ENCODE results near the gene PTGFR. TPM values are rescaled to one million over a fixed set of nuclear protein-coding genes. Genes with fewer than 3 reads are reported as not detected.

Gene PTGFR
- polyA plus RNA-seq, 1 donor (not counting 4 experiments of a cell fraction or from before 2014, with no cell fraction given) = not detected

GRCh38 chr1:78587211-78587610, 96.4 kb downstream of the PTGFR start:
- FAIRE-seq (peak; percentile 83), DNase-seq (ENCODE audit: low read depth, low spot score) (peak; percentile 42)
- Histone ChIP-seq H3K27me3 (ENCODE audit: control insufficient read depth, extremely low read depth, insufficient read depth, low read length) (no peaks in the 10 kb centered on the region), H3K27ac (ENCODE audit: control insufficient read depth, insufficient read depth, low read length) (no peak overlapping the region), H3K4me1 (ENCODE audit: control insufficient read depth, extremely low read depth, insufficient read depth, low read length) (peaks cover 13% of the 10 kb centered on the region), H3K4me2 (ENCODE audit: control insufficient read depth, extremely low read depth, insufficient read depth, low read depth, low read length) (peak overlapping the region; percentile 9), H3K4me3 (ENCODE audit: control insufficient read depth in 2 of 3, extremely low read depth in 1 of 3, insufficient read depth in 2 of 3, low read depth in 1 of 3, low read length in 3 of 3) (peak overlapping the region in 1 of 3 experiments; percentile 7), H3K36me3 (ENCODE audit: control insufficient read depth in 2 of 2, extremely low read depth in 1 of 2, insufficient read depth in 2 of 2, low read length in 2 of 2) (no peaks in the 10 kb centered on the region), H3K9me3 (ENCODE audit: control insufficient read depth, low read depth, low read length) (no peaks in the 10 kb centered on the region), H4K20me1 (ENCODE audit: control insufficient read depth, extremely low read depth, insufficient read depth, low read length) (no peaks in the 10 kb centered on the region), H3K9ac (ENCODE audit: control insufficient read depth, extremely low read depth, insufficient read depth, low read length) (no peak overlapping the region), H3K79me2 (ENCODE audit: control insufficient read depth, insufficient read depth, low read length) (no peaks in the 10 kb centered on the region), H2AFZ (ENCODE audit: control insufficient read depth, low read length) (no peak overlapping the region), H3K9me1 (ENCODE audit: control insufficient read depth, extremely low read depth, insufficient read depth, low read length) (no peaks in the 10 kb centered on the region)
- TF ChIP-seq CTCF (optimal IDR thresholded peaks at IDR 0.05 in 1 of 3, IDR thresholded peaks at IDR 0.05 in 1 of 3, conservative IDR thresholded peaks at IDR 0.05 in 1 of 3; ENCODE audit: extremely low read depth in 1 of 3, insufficient read depth in 2 of 3, low read length in 3 of 3) = no peak
- TF ChIP-seq EZH2 (IDR thresholded peaks at IDR 0.05; ENCODE audit: low read length) = no peak
- dilution Hi-C loops (cut with MboI; ENCODE audit: extremely low pct_ligation_motif_present, low sequenced_read_pairs) = no loop called here

Other genes with a start within 250 kb of the PTGFR start
- 13.9 to 37.4 TPM (median 34.8 TPM) in 3 replicates for gene IFI44L, start 129.5 kb downstream of the PTGFR start, polyA plus RNA-seq
- gene IFI44, start 158.9 kb downstream of the PTGFR start, polyA plus RNA-seq = 48.5 to 97.0 TPM (median 77.9 TPM) in 3 replicates